ENCODE results near the gene RNF141.

Gene RNF141

GRCh38 chr11:10480026-10480425 lies 61.0 kb downstream of the RNF141 start:
- DNase-seq (ENCODE audit: low spot score), result no peak

- no peak for DNase-seq (ENCODE audit: low spot score)
These were observed 62.1 kb downstream of the RNF141 start for GRCh38 chr11:10478574-10479550.

GRCh38 chr11:10478066-10478465 lies 62.9 kb downstream of the RNF141 start:
- no peak for DNase-seq (ENCODE audit: low spot score)

GRCh38 chr11:10477690-10478046 lies 63.3 kb downstream of the RNF141 start:
- DNase-seq (ENCODE audit: low spot score), result no peak

GRCh38 chr11:10476927-10477689 lies 63.9 kb downstream of the RNF141 start:
- DNase-seq (ENCODE audit: low spot score), result no peak

- no peak for DNase-seq (ENCODE audit: low spot score)
These were observed 64.6 kb downstream of the RNF141 start for GRCh38 chr11:10476342-10476741.

- no peak for DNase-seq (ENCODE audit: low spot score)
These were observed 66.4 kb downstream of the RNF141 start for GRCh38 chr11:10474551-10474950.

GRCh38 chr11:10473371-10473770 lies 67.6 kb downstream of the RNF141 start:
- DNase-seq (ENCODE audit: low spot score), result no peak

GRCh38 chr11:10462746-10463300 lies 78.2 kb downstream of the RNF141 start:
- DNase-seq (ENCODE audit: low spot score), result no peak

Measured in AG08395 (cell line).